Tibial nerve (tissue), 4 donors: Measurements from ENCODE around the gene C1orf50.
"Not testable (repeated sequence)": the region's sequence is repeated elsewhere in the genome, so short reads cannot be mapped to it uniquely, and the experiment has no call there.

Source experiments
- CTCF ChIP-seq, 5 experiments: fragments of 200-600 bp in 3 of 5; fragments of 450-650 bp in 2 of 5; sonication (generic) in 3 of 5; IDR thresholded peaks; one replicate each; pipeline ENCODE4 v1.5.1; 2016 to 2019; ENCODE audit warnings: antibody characterized with exemption in 5 of 5, mild to moderate bottlenecking in 3 of 5, moderate library complexity in 2 of 5
- EP300 ChIP-seq, 2 donors: sonication (generic); formaldehyde crosslinking; IDR thresholded peaks; one replicate each; pipeline ENCODE4 v1.6.1; 2017; ENCODE audit warnings: antibody characterized with exemption in 2 of 2, mild to moderate bottlenecking in 1 of 2

DNA sequence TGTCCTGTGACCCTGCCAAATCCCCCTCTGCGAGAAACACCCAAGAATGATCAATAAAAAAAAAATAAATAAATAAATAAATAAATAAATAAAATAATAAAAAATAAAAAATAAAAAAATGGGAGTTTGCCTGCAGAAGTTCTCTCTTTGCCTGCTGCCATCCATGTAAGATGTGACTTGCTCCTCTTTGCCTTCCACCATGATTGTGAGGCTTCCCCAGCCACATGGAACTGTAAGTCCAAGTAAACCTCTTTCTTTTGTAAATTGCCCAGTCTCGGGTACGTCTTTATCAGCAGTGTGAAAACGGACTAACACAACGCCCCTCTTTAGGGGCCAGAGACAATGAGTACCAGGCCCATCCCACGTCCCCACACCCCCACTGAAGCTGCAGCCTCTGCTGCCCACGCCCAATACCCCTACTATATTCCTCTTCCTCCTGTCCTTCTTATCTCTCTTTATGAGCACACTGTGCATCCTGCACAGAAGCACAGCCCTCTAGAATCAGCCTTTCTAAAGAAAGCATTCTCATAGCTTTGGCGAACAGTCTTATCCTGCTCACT lies 15.5 kb upstream of the C1orf50 start:
- TF ChIP-seq CTCF, EP300 (IDR thresholded peaks at IDR 0.05): not testable (repeated sequence)
